GM18507 (cell line): ENCODE results near the gene TMPRSS5.

ENCODE experiments used
- DNase-seq: peaks from one replicate; pipeline ENCODE4 v3.0.0; 2011; ENCODE audit warnings: low read depth; ENCODE audit not compliant: insufficient read length; ENCODE audit errors: extremely low spot score
- FAIRE-seq: peaks from 2 replicates; lab custom pipeline; 2011; peaks lifted over from hg19 to GRCh38; lab: Jason Lieb, UNC

Gene TMPRSS5

DNA sequence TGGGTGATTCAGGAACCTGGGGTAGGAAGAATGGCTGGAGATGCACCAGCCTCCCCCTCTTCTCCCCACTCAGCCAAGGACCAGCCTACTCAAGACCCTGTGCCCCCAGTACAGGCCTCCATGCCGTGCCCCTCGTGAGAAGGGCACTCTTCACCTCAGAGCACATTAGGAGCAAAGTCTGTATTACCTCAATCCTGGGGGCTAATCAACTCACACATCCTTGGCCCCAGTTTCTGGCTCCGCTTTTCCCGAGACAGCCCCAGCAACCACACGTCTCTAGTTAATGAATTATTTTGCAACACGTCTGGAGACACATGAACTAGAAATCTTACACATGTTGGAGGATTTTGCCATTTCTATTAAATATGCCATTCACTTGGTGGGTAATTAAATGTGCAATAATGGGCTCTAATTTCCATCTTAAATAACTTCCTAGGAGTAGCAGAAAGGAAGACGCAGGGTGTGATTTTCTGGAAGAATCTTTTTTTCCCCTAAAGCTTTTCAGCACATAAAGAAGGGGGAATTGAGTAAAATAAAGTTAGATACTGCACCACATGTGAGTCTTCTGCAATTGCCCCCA, 63.0 kb downstream of the TMPRSS5 start:
- FAIRE-seq, result no peak
- DNase-seq, result no peak

DNA sequence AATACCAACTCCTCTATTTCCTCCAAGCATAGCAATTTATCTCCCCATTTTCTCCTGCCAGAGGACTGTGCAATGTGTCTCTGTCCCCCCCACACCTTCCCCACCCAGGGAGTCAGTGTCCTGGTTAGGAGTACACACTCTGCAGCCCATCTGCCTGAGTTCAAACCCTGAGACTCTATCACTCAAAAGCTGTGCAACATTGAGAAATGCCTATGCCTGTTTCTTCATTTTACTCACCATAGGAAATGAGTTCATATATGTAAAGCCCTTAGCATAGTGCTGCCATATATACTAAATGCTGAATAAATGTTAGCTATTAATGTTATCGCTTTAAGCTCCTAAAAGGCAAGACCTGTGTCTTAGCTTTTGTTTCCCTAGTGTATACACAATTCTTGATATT, 64.0 kb downstream of the TMPRSS5 start:
- FAIRE-seq (no peak), DNase-seq (no peak)

DNA sequence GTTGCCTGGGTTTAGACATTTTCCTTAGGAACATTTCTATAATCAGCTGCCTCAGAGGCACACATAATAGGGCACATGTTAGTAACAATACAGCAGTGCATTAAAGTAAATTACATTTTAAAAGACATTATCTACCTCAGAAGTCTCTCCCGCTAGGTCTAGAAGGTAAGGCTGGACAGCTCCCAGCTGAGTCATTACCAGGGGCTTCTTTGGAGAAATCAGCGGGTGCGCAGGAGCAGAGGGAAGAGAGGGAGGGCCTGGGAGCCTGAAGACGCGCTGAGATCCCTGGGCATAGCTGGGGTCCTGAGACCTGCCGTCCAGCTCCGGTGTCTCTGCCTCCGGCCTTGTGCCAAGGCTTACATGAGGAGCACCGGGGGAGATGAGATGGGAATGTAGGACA, 67.7 kb downstream of the TMPRSS5 start:
- FAIRE-seq, result no peak

DNA sequence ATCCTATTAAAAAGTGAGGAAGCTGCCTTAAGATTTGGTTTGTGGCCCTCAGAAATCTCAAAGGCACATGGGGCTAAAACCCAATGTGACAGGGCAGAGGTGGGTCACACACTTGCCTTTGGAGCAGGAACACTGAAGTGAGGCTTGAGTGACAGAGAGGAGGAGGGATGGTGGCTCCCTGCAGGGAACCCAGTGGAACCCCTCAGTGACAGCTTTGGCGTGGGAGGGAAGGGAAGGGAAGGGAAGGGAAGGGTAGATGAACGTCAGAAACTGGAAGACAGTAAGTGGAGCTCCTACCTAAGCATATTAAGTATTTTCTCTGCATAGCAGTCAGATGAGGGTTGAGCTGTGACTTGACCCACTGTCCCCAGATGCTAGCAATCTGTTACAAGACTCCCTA, 68.5 kb downstream of the TMPRSS5 start:
- DNase-seq (no peak), FAIRE-seq (no peak)

More for the DNA sequence above, 67.7 kb downstream of the TMPRSS5 start:
- DNase-seq, result no peak
